Activated CD4-positive, alpha-beta T cell treated with anti-CD3 and anti-CD28 coated beads for 48 hours (primary cell): ENCODE data around the gene CSGALNACT2.
"Not testable (repeated sequence)": the region's sequence is repeated elsewhere in the genome, so short reads cannot be mapped to it uniquely, and the experiment has no call there.

ENCODE experiments used
- DNase-seq: peaks from one replicate; pipeline ENCODE4 v3.0.0-alpha.2; 2020

The CSGALNACT2 gene

DNA sequence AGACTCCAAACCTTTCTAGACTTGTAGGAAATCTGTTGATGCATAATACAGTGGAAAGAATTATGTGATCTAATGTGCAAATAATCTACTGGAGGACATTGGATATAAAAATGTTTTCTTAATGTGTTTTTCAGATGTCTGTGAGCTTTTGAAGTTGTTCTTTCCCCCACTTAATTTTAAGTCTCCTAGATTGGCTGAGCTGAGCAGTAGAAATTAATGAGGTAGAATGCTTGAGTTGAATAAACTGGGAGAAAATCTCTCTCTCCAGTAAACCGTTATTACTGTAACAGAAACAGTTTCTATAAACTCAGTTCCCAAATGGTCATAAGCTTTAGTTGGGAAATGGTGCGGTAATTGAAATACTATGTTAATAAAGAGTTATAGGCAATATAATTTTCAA lies 15.7 kb downstream of the CSGALNACT2 start:
- DNase-seq: no peak

DNA sequence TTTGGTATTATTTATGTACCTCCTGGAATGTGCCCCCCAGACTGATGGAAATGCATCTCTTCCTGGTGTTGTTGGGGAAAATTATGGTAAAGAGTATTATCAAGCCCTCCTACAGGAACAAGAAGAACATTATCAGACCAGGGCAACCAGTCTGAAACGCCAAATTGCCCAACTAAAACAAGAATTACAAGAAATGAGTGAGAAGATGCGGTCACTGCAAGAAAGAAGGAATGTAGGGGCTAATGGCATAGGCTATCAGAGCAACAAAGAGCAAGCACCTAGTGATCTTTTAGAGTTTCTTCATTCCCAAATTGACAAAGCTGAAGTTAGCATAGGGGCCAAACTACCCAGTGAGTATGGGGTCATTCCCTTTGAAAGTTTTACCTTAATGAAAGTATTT lies 17.0 kb downstream of the CSGALNACT2 start:
- DNase-seq: no peak

DNA sequence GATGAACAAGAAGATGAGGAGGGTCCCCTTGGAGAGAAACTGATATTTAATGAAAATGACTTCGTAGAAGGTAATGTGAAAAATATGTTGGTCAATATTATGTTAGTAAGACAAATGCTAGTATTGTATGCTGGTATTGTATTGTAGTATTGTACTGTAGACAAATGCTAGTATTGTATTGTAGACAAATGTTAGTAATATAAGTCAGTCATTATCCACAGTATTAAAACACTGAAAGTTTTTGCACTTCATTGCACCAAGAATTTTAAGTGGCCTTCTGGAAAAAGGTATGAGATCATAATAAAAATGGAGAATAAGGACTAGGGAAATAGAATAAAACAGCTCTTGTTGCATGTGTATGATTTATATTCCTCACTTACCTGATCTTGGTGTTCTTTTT lies 17.5 kb downstream of the CSGALNACT2 start:
- no peak for DNase-seq

DNA sequence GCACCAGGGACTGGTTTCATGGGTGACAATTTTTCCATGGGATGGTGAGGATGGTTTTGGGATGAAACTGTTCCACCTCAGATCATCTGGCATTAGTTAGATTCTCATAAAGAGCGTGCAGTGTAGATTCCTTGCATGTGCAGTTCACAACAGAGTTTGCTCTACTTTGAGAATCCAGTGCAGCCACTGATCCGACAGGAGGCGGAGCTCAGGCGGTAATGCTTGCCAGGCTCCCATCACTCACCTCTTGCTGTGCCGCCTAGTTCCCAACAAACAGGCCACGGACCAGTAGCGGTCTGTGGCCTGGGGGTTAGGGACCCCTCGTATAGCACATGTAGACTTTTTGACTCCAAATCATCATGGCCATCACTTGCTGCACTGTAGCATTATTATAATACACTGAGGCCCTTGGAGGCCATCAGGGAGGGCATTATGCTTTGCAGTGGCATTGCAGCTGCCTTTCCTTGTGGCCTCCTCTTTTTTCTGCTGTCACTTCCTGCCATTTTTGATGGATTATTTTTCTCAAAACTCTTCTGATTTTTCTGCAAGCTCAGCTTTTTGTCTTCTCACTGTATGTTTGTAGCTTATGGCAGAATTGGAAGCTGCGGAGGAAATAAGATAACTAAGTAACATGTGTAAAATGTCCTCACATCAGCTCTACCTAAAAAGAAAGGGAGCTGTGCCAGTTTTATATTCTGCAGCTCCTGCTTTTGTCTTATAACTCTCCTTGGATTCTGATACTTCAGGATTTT lies 18.5 kb downstream of the CSGALNACT2 start:
- DNase-seq: no peak

DNA sequence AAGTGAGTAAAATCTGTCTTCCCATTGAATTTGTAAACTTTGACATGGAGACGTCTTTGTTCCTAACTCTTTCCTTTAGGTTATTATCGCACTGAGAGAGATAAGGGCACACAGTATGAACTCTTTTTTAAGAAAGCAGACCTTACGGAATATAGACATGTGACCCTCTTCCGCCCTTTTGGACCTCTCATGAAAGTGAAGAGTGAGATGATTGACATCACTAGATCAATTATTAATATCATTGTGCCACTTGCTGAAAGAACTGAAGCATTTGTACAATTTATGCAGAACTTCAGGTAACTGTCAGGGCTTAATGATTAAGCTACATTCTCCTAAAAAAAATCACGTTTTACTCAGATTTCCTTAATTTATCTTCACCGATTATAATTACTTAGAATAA lies 20.4 kb downstream of the CSGALNACT2 start:
- no peak for DNase-seq

DNA sequence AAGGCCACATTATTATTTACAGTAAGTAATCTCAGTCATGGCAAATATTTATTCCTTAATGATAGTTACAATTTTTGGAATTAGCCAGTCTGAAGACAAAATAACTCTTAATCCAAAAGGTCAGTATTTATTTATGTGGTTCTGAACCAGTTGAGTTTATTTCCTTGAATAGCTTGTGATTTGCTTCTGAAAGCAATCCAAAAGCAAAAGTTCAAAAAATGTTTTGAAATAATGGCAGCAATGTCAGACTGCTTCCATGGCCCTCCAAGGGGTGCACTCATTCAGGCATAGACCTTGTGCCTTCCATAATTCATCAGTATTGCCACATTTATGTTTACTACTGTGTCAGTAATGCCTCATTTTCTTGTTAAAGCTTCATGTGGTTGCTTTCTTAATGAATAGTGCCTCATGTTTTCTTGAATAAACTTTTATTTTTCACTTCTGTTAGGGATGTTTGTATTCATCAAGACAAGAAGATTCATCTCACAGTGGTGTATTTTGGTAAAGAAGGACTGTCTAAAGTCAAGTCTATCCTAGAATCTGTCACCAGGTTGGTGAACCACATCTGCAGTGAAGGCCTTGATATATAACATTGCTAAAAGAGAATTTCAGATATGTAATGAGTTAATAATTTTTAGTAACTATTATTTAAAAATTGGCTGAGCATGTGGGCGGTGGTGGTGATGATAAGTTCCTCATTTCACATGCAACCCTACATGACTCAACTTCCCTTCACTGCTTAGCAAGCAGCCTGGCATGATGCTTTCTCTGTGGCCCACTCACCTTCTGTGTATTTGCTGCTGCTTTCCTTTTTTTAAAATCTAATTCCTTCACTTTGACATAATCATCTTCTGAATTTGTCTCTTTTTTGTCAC lies 22.0 kb downstream of the CSGALNACT2 start:
- DNase-seq: peak; percentile 63

DNA sequence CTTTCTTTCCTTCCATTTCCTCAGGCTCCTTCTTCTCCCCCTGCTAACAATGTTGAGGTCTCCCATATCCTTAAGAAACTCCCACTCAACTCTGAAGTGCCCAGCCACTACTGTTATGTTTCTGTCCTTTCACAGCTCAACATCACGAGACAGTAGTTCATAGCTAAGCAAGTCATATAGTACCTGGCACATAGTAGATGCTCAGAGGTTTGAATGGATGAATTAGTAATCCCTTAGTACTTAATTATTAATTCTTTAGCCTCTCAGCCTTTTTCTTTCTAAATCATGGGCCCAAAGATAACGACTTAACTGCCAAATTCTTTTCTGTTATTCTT lies 22.6 kb downstream of the CSGALNACT2 start:
- peak; percentile 40 for DNase-seq

DNA sequence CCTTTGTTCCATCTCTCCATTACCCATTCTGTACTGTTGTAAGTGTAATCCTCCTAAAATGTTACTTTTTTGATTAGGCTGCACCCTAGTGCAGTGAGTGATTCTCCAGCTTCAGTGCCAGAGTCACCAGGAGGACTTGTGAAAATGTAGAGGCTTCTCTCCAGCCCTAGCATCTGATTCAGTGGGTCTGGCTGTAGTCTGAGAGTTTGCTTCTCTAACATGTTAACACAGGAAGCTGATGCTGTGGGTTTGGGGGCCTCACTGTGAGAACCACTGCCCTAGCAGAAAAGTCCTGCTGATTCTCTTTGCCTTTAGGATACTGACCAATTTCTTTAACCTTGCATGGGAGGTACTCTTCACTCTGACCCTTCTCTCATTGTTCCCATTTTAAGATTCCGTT lies 24.4 kb downstream of the CSGALNACT2 start:
- DNase-seq: no peak

DNA sequence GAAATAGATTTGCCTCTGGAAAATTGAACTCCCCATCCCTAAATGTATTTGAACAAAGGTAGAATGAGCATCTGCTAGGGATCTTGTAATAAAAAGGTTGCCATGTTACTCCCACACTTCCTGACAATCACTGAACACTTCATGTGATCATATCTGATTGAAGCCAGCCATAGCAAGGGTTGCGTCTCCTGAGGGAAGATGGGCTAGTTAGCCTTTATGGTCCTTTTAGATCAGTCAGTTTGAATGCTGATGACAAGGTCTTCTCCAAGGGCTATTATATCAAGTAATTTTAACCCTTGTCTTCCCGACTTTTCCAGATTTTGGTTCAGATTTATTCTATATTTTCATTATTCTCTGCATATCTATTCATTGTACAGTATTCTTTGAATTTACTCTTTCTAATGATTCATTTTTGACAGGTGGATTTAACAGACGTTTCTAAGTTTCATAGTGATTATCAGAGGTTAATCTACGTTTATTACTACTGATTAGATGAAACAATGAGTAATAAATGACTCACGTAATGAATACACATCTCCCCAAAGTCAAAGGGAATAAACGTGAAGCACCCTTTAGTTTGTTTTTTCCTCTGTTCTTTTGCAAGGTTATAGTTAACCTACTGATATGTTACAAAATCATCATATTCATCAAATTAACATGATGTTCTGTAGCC lies 28.1 kb downstream of the CSGALNACT2 start:
- DNase-seq: no peak

DNA sequence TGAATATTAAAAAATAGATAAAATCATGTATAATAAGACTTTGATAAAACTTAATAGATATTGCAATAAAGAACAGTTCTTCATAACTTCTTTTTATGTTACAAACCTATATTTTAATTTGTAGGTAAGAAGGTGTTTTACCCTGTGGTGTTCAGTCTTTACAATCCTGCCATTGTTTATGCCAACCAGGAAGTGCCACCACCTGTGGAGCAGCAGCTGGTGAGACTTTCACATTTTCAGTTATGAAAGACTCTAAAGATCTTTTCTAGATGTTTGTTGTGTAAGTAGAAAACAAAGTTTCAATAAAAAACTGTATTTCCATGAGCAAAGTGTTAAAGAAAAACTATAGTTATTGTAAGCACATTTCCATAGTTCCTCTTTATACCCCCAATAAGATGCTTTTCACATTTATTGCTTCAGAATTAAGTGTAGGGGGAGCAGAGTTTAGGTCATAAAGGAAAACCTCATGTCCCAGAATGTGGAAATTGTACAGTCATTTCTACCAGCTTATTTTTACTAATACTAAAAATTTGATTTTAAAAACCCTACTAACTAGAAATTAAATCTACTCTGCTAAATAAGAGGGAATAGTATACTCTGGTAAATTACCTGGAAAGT lies 28.7 kb downstream of the CSGALNACT2 start:
- no peak for DNase-seq

DNA sequence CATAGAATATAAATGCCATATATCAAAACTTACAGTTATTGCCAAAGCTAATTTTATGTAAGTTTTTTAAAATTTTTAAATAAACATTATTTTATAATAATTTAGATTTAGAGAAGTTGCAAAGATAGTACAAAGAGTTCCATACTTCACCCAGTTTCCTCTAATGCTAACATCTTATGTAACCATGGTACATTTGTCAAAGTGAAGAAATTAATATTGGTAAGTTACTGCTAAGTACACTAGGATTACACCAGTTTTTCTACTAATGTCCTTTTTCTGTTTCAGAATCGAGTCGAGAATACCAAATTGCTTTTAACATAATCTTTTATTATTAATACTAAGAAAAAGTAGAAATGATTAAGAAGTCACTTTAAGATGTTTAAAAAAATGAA lies 29.2 kb downstream of the CSGALNACT2 start:
- DNase-seq: no peak

DNA sequence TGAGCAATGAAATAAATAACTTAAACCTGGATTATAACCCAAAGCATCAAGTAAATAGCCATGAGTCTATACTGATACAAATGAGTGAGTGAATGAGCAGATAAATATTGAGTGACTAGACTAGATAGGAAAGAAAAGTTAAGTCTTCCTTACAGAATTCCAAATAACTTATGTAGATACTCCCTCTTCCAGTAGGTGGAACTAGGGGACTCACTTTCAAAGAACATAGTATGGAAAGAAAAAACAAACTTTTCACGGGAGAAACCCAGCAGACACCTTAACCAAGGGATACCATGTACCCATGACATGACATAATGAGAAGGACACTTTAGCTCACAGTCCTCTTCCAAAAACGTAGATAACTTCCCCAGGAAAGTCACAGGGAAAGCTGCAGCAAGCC lies 32.2 kb downstream of the CSGALNACT2 start:
- DNase-seq: no peak

DNA sequence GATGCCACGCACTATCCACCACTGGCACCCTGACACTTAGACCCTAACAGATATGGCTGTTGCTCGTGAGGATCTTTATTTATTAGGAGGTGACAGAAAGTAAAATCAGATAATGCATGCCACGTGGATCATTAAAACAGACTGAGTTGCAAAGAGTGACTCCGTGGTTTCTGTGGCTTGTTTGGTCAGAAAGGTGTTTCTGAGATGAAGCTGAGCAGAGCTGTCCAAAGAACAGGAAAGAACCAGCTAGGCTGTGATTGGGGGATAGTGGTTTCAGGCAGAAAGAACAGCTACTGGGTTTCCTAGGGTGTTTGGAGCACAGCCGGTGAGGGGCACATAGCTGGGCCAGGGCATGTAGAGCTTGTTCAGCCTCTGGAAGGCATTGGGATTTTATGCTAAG lies 34.4 kb downstream of the CSGALNACT2 start:
- no peak for DNase-seq

DNA sequence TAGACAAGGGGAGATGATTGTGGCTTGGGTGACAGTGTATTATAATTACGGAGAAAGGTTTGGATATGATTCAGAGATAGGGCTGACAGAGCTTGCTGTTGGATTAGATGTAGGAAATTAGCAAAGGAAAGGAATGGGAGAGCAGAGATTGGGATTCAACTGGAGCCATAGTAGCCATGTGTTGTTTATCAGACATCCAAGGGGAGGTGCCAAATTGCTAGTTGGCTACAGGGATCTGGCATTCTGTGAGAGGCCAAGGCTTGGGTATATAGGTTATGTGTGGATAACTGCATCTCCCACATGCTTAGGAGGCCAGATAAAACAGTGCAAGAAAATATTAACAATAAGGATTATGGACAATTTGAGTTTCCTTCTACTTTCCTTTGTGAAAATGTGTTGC lies 34.9 kb downstream of the CSGALNACT2 start:
- no peak for DNase-seq

DNA sequence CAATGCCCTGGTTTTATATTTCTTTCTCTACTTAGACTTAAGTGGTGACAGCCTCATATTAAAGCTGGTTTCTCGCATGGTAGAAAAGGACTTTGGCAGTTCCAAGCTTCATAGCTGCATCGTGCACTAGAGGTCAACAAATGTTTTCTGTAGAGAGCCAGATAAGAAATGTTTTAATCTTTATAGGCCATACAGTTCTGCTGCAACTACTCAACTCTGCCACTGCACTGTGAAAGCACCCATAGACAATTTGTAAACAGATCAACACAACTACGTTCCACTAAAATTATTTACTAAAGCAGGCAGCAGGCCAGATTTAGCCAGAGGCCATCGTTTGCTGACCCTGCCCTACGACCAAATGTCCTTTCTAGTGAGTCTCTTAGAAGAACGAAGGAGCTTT lies 36.7 kb downstream of the CSGALNACT2 start:
- DNase-seq: no peak

DNA sequence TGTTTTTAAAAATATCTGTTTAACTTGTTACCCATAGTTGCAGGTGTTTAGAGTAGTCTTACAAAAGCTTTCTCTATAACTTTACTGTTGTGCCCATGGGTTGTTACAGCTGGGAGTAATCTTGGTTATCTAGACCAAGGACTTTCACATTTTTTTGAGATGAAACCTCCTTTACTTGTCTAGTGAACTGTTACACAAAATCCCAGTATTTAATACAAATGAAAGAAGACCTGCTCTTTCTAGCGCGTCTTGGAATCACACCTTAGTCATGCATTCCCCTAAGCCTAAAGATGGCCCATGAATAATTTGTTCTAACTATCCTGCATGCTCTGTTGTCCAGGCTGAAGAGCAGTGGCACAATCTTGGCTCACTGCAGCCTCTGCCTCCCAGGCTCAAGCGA lies 38.0 kb downstream of the CSGALNACT2 start:
- no peak for DNase-seq

DNA sequence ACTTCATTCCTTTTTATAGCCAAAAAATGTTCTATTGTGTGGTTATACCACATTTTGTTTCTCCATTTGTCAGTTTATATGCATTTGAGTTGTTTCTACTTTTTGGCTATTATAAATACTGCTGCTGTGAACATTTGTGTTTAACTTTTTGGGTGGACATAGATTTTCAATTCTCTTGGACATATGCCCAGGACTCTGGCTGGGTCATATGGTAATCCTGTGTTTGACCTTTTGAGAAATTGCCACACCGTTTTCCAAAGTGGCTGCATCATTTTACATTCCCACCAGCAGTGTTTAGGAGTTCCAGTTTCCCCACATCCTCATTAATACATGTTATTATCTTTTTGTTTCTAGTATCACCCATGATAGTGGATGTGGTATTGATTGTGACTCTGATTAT lies 39.4 kb downstream of the CSGALNACT2 start:
- no peak for DNase-seq

DNA sequence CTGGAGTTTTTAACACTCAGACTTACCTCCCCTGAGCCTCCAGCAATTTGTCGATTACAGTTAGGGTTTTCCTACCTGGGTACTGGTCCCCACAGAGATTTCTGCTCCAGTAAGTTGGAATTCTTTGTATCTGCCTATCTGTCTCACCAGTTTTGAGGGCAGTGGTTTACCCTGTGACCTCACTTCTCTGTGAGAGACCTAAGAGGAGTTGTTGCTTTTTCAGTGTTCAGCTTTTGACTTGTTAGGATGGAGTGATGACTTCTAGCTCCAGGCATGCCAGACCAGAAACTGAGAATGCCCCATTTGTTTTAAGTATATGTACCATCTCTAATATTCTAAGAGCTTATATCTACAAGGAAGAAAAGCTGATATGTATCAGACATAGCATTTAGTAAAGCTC lies 42.9 kb downstream of the CSGALNACT2 start:
- DNase-seq: no peak

DNA sequence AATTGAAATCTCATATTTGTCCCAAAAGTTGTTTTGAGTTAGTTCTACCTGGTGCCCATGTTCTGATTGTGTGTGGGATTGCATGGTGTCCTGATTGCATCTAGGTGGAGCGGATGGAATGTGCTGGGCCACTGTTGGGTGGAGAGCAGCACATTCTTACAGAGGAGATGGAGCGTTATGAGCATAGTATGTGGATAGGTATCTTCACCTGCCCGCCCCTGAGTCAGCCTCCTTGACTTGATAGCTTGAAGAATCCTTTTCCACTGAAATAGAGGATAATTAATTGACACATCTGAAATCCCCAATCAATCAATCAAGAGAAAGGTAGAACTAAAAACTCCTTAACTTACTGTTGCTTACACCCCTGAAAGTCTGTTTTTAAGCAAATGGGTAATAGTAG lies 45.5 kb downstream of the CSGALNACT2 start:
- DNase-seq: not testable (repeated sequence)

DNA sequence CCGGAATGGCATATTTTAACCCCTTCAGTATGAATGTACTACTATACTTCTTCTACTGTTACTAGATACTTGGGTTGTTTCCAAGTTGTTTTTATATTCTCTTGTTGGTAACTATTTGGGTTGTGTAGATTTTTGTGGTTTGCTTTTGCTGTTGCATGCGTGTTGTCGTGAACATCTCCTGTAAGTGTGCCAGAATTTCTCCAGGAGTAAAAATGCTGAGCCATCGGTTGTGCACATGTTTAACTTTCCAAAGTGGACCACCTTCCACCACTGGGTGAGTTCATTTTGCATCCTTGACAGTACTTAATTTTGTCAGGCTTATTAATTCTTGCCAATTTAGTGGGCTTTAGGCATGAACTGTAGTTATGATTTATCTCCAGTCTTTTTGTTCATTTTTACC lies 47.9 kb downstream of the CSGALNACT2 start:
- no peak for DNase-seq

DNA sequence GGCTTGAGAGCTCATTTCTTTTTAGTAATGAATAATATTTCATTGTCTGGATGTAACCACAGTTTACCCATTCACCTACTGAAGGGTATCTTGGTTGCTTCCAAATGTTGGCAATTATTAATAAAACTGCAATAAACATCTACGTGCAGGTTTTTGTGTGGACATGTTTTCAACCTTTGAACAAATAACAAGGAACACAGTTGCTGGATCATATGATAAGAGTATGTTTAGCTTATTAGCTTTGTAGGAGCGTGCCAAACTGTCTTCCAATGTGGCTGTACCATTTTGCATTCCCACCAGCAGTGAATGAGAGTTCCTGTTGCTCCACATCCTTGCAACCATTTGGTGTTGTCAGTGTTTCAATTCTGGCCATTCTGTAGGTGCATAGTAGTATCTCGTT lies 49.0 kb downstream of the CSGALNACT2 start:
- no peak for DNase-seq

DNA sequence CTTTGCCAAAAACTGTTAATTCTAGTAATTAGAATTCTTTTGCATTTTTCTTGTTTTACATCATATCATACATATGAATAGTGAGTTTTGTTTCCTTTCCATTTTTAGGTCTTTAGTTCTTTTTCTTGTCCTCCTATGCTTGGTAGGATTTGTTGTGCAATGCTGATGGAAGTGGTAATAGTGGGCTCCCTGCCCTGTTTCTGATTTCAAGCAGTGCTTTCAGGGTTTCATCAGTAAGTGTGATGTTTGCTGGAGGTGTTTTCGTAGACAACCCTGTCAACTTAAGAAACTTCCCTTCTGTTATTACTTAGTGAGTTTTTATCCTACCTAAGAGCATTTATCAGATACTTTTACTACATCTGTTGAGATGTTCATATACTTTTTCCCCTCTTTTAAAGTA lies 50.5 kb downstream of the CSGALNACT2 start:
- no peak for DNase-seq

DNA sequence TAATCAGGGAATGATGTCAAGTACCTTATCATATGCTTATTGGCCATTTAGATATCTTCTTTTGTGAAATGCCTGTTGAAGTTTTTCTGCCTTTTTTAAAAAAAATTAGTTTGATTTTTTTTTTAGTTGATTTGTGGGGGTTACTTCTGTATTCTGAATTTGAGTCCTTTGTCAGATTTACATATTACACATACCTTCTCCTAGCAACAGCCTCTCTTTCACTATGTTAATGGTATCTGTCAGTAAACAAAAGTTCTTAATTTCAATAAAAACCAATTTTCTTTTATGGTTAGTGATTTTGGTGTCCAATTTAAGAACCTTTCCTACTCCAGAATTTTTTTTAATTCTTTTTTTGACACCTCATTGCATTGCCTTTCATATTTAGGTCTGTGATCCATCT lies 52.0 kb downstream of the CSGALNACT2 start:
- DNase-seq: no peak

DNA sequence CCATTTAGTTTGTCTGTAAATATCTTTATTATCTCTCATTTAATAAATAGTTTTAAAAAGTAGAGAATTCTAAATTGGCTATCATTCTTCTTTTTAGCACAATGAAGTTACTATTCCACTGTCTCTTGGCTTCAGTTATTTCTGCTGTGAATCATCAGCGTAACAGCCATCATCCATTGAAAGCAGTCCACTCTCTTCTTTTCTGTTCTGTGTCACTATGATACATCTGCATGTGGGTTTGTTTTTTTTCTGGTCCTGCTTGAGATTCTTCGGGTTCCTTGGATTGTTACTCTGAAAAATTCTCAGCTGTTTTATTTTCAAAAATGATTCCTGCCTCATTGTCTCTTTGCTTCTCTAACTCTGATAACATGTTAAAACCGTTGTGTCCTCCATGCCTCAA lies 52.5 kb downstream of the CSGALNACT2 start:
- DNase-seq: no peak
